ENCODE measurements around the gene FBXL16. TPM values are rescaled to one million over a fixed set of nuclear protein-coding genes. Genes with fewer than 3 reads are reported as not detected.
A peak's percentile ranks its signal among the peaks of the same experiment; 100 is the strongest.

The FBXL16 gene
- total RNA-seq, 3 donors from 2014 or later = 2.6 to 4.2 TPM; not detected in 1

DNA sequence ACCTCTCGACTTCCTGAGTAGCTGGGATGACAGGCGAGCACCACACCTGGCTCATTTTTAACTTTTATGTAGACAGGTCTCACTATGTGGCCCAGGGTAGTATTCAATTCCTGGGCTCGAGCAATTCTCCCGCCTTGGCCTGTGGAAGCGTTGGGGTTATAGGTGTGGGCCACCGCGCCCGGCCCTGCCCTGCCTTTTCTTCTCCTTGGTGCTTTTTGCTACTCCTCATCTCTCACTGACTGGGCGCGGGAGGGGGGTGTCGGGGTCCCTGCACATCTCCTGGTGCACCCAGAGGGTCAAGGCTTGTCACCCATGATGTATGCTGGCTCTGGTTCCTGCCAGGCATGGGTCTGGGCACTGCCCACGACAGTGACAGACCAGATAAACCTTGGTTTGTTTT lies 61.0 kb downstream of the FBXL16 start:
- Histone ChIP-seq H3K4me1 (peaks cover 4 to 30% of the 10 kb centered on the region in 2 donors), H3K9me3 (no peaks in the 10 kb centered on the region), H3K27me3 (no peaks in the 10 kb centered on the region), H3K27ac (no peak overlapping the region), H3K4me3 (no peak overlapping the region), H3K36me3 (no peaks in the 10 kb centered on the region)
- no peak for DNase-seq (ENCODE audit: low spot score in 2 of 2)
- TF ChIP-seq POLR2A (IDR thresholded peaks at IDR 0.05) = no peak
- TF ChIP-seq, protein P1, sequence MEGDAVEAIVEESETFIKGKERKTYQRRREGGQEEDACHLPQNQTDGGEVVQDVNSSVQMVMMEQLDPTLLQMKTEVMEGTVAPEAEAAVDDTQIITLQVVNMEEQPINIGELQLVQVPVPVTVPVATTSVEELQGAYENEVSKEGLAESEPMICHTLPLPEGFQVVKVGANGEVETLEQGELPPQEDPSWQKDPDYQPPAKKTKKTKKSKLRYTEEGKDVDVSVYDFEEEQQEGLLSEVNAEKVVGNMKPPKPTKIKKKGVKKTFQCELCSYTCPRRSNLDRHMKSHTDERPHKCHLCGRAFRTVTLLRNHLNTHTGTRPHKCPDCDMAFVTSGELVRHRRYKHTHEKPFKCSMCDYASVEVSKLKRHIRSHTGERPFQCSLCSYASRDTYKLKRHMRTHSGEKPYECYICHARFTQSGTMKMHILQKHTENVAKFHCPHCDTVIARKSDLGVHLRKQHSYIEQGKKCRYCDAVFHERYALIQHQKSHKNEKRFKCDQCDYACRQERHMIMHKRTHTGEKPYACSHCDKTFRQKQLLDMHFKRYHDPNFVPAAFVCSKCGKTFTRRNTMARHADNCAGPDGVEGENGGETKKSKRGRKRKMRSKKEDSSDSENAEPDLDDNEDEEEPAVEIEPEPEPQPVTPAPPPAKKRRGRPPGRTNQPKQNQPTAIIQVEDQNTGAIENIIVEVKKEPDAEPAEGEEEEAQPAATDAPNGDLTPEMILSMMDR (IDR thresholded peaks at IDR 0.05) = no peak
- no peak for TF ChIP-seq POLR2AphosphoS5 (IDR thresholded peaks at IDR 0.05)
- intact Hi-C loops (cut with DNase I; ENCODE audit: low total_unique reads) = no loop called here

GRCh38 chr16:643050-643368 lies 62.6 kb downstream of the FBXL16 start:
- intact Hi-C loops (cut with DNase I; ENCODE audit: low total_unique reads) = no loop called here

More at GRCh38 chr16:643050-643368, 62.6 kb downstream of the FBXL16 start:
- Histone ChIP-seq H3K9me3 (no peaks in the 10 kb centered on the region), H3K4me3 (peak overlapping the region in 2 of 3 donors; percentile 79 to 94), H3K4me1 (peaks cover 1 to 25% of the 10 kb centered on the region in 2 donors), H3K27me3 (no peaks in the 10 kb centered on the region), H3K36me3 (no peaks in the 10 kb centered on the region), H3K27ac (peak overlapping the region; percentile 75 to 88)
- no peak for DNase-seq (ENCODE audit: low spot score in 2 of 2)
- TF ChIP-seq POLR2A (IDR thresholded peaks at IDR 0.05) (no peak), POLR2AphosphoS5 (IDR thresholded peaks at IDR 0.05) (no peak)
- TF ChIP-seq, protein P1 (IDR thresholded peaks at IDR 0.05) = no peak

Other genes starting within 250 kb of the FBXL16 start
- gene CAPN15, start 178.1 kb downstream of the FBXL16 start, total RNA-seq = 10 to 100 TPM; 15.4 to 27.2 (median 15.5) TPM
- not detected for gene PRR35, start 145.4 kb downstream of the FBXL16 start, total RNA-seq
- 1 to 10 TPM in 1 of 3 donors, under 1 TPM in 2; 0.32 to 1.9 (median 0.66) TPM for gene NHLRC4, start 138.8 kb downstream of the FBXL16 start, total RNA-seq
- 10 to 100 TPM; 22.2 to 36.1 (median 31.9) TPM for gene PIGQ, start 135.8 kb downstream of the FBXL16 start, total RNA-seq
- gene RAB40C, start 115.7 kb downstream of the FBXL16 start, total RNA-seq = 10 to 100 TPM; 17.6 to 29.1 (median 20.6) TPM
- gene WFIKKN1, start 74.8 kb downstream of the FBXL16 start, total RNA-seq = under 1 TPM in 2 of 3 donors, not detected in 1; 0.66 to 0.73 TPM
- gene METTL26, start 69.5 kb downstream of the FBXL16 start, total RNA-seq = 100 to 1,000 TPM; 108 to 136 (median 130) TPM
- gene MCRIP2, start 64.0 kb downstream of the FBXL16 start, total RNA-seq = 10 to 100 TPM; 26.8 to 39.7 (median 34.9) TPM
- gene WDR90, start 56.4 kb downstream of the FBXL16 start, total RNA-seq = 10 to 100 TPM in 2 of 3 donors, 1 to 10 TPM in 1; 9.6 to 26.9 (median 22.7) TPM
- gene RHOT2, start 37.7 kb downstream of the FBXL16 start, total RNA-seq = 10 to 100 TPM; 39.4 to 90.8 (median 66.9) TPM
- 1 to 10 TPM in 2 of 3 donors, under 1 TPM in 1; 0.48 to 2.3 (median 1.0) TPM for gene RHBDL1, start 30.1 kb downstream of the FBXL16 start, total RNA-seq
- gene STUB1, start 25.4 kb downstream of the FBXL16 start, total RNA-seq = 100 to 1,000 TPM; 127 to 184 (median 175) TPM
- gene JMJD8, start 21.5 kb downstream of the FBXL16 start, total RNA-seq = 10 to 100 TPM; 67.2 to 83.4 (median 67.5) TPM
- 1 to 10 TPM; 7.2 to 9.2 (median 8.8) TPM for gene WDR24, start 15.4 kb downstream of the FBXL16 start, total RNA-seq
- gene METRN, start 9.3 kb upstream of the FBXL16 start, total RNA-seq = 10 to 100 TPM; 23.6 to 30.2 (median 24.3) TPM
- 10 to 100 TPM; 29.9 to 35.7 (median 30.4) TPM for gene ANTKMT, start 15.3 kb upstream of the FBXL16 start, total RNA-seq
- 1 to 10 TPM in 2 of 3 donors, under 1 TPM in 1; 0.48 to 2.9 (median 2.6) TPM for gene CCDC78, start 20.6 kb upstream of the FBXL16 start, total RNA-seq
- 1 to 10 TPM; 4.3 to 7.5 (median 5.1) TPM for gene HAGHL, start 21.3 kb upstream of the FBXL16 start, total RNA-seq
- 10 to 100 TPM; 23.0 to 43.2 (median 41.6) TPM for gene CIAO3, start 35.2 kb upstream of the FBXL16 start, total RNA-seq
- 10 to 100 TPM in 1 of 3 donors, not detected in 2; 49.2 TPM for gene MSLN, start 54.9 kb upstream of the FBXL16 start, total RNA-seq
- gene RPUSD1, start 82.6 kb upstream of the FBXL16 start, total RNA-seq = 10 to 100 TPM; 13.1 to 18.4 (median 16.1) TPM
- 10 to 100 TPM; 12.6 to 15.5 (median 13.1) TPM for gene CHTF18, start 82.8 kb upstream of the FBXL16 start, total RNA-seq
- gene GNG13, start 94.9 kb upstream of the FBXL16 start, total RNA-seq = not detected

Data from breast epithelium (tissue), 4 donors.